Fibroblast of lung (primary cell): ENCODE measurements around the gene PIP4K2A. TPM values are rescaled to one million over a fixed set of nuclear protein-coding genes. Genes with fewer than 3 reads are reported as not detected.
"Not testable (repeated sequence)": the region's sequence is repeated elsewhere in the genome, so short reads cannot be mapped to it uniquely, and the experiment has no call there.

ENCODE experiments used
- DNase-seq, 2 donors: peaks; one replicate each; pipeline versions ENCODE4 v3.0.0 to v3.0.0-alpha.2; 2010; ENCODE audit warnings: low read depth in 2 of 2
- H2AFZ ChIP-seq: 2 replicates; pipeline ENCODE4 v1.5.1; 2012; ENCODE audit warnings: low read length, control low read depth, inconsistent platforms
- H3K27ac ChIP-seq: 2 replicates; pipeline ENCODE4 v1.5.1; 2011; ENCODE audit warnings: low read length, control low read depth; ENCODE audit not compliant: insufficient read depth
- H3K27me3 ChIP-seq: 2 replicates; pipeline ENCODE4 v1.5.1; 2011; ENCODE audit warnings: mild to moderate bottlenecking, low read length; ENCODE audit not compliant: control insufficient read depth, insufficient read depth
- H3K36me3 ChIP-seq: 2 replicates; pipeline ENCODE4 v1.5.1; 2011; ENCODE audit warnings: low read length; ENCODE audit not compliant: control insufficient read depth, insufficient read depth
- H3K4me1 ChIP-seq: 2 replicates; pipeline ENCODE4 v1.5.1; 2011; ENCODE audit warnings: low read length; ENCODE audit not compliant: control insufficient read depth, insufficient read depth; ENCODE audit errors: extremely low read depth
- H3K4me2 ChIP-seq: 2 replicates; pipeline ENCODE4 v1.5.1; 2011; ENCODE audit warnings: low read length, control low read depth; ENCODE audit not compliant: insufficient read depth; ENCODE audit errors: extremely low read depth
- H3K4me3 ChIP-seq, 4 experiments: fragments of 200-600 bp in 1 of 4; sonication (generic) in 1 of 4; replicated peaks in 1 of 4; 2 replicates each; pipeline ENCODE4 v1.5.1; 2011 to 2016; ENCODE audit warnings: low read length in 4 of 4, low read depth in 3 of 4, mild to moderate bottlenecking in 3 of 4, control low read depth in 2 of 4, inconsistent platforms in 1 of 4, mixed read lengths in 1 of 4; ENCODE audit not compliant: insufficient read depth in 1 of 4; ENCODE audit errors: control extremely low read depth in 1 of 4
- H3K79me2 ChIP-seq: 2 replicates; pipeline ENCODE4 v1.5.1; 2012; ENCODE audit warnings: mild to moderate bottlenecking, low read length, inconsistent platforms; ENCODE audit not compliant: control insufficient read depth, insufficient read depth
- H3K9ac ChIP-seq: 2 replicates; pipeline ENCODE4 v1.5.1; 2011; ENCODE audit warnings: mild to moderate bottlenecking, low read length, control low read depth; ENCODE audit not compliant: insufficient read depth
- H3K9me3 ChIP-seq: 2 replicates; pipeline ENCODE4 v1.5.1; 2012; ENCODE audit warnings: low read depth, low read length; ENCODE audit not compliant: control insufficient read depth, insufficient read depth
- H4K20me1 ChIP-seq: 2 replicates; pipeline ENCODE4 v1.5.1; 2011; ENCODE audit warnings: low read length; ENCODE audit not compliant: control insufficient read depth, insufficient read depth; ENCODE audit errors: extremely low read depth
- EZH2 ChIP-seq: IDR thresholded peaks from 2 replicates; pipeline ENCODE4 v1.5.1; 2012; ENCODE audit warnings: low read length, control low read depth, mild to moderate bottlenecking; ENCODE audit errors: missing control alignments
- polyA plus RNA-seq, 2 donors: library from polyadenylated mRNA; depleted of rRNA in 1 of 2; stranded (reverse) in 1 of 2; unstranded in 1 of 2; fragments of >200 nt; gene quantifications; 2 replicates each; pipeline ENCODE4 v1.2.1, GENCODE V29; 2011 to 2012; ENCODE audit warnings: missing spikeins in 1 of 2
- total RNA-seq: library from RNA; depleted of rRNA; stranded (reverse); fragments of >200 nt; gene quantifications from 2 replicates; pipeline ENCODE4 v1.2.1, GENCODE V29; 2014
- TF ChIP-seq, protein P1 (sequence below), 2 donors: IDR thresholded peaks in 1 of 2; conservative IDR thresholded peaks in 1 of 2; 1 replicate in 1 of 2; 2 replicates in 1 of 2; pipeline ENCODE4 v1.5.1; 2011 to 2012; ENCODE audit warnings: low read length in 2 of 2, control low read depth in 1 of 2, inconsistent platforms in 1 of 2, low read depth in 1 of 2, mild to moderate bottlenecking in 1 of 2

PIP4K2A gene
- total and polyA plus RNA-seq, 2 donors (not counting 1 experiment from before 2014, with no cell fraction given): 28.5 to 40.0 TPM

DNA sequence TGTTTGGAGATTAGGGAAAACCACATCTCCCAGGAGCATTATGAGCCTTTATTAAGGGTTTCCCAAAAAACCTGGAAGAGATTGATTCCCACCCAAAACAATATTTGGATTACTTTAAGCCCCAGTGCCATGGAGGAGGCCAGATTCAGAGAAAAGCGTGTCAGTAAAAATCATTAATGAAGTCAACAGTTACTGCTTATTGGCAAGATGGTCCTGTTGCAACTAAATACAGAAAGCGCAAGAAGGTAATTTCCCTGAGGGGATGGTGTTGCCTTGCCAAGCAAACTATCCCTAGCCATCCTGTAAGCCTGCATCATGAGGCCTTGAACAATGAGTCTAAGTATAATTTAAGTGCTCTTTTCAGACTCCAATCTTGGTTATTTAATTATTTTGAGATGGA lies 212.5 kb downstream of the PIP4K2A start:
- no peak for DNase-seq
- Histone ChIP-seq H3K27ac (no peak overlapping the region), H3K36me3 (no peaks in the 10 kb centered on the region), H2AFZ (no peak overlapping the region), H3K4me1 (no peaks in the 10 kb centered on the region), H3K27me3 (peaks cover 7% of the 10 kb centered on the region), H3K9ac (no peak overlapping the region), H3K79me2 (no peaks in the 10 kb centered on the region), H3K9me3 (no peaks in the 10 kb centered on the region), H3K4me2 (no peak overlapping the region), H4K20me1 (no peaks in the 10 kb centered on the region), H3K4me3 (no peak overlapping the region)
- TF ChIP-seq, protein P1, sequence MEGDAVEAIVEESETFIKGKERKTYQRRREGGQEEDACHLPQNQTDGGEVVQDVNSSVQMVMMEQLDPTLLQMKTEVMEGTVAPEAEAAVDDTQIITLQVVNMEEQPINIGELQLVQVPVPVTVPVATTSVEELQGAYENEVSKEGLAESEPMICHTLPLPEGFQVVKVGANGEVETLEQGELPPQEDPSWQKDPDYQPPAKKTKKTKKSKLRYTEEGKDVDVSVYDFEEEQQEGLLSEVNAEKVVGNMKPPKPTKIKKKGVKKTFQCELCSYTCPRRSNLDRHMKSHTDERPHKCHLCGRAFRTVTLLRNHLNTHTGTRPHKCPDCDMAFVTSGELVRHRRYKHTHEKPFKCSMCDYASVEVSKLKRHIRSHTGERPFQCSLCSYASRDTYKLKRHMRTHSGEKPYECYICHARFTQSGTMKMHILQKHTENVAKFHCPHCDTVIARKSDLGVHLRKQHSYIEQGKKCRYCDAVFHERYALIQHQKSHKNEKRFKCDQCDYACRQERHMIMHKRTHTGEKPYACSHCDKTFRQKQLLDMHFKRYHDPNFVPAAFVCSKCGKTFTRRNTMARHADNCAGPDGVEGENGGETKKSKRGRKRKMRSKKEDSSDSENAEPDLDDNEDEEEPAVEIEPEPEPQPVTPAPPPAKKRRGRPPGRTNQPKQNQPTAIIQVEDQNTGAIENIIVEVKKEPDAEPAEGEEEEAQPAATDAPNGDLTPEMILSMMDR (conservative IDR thresholded peaks at IDR 0.05 in 1 of 2, IDR thresholded peaks at IDR 0.05 in 1 of 2; ENCODE audit: low read depth in 1 of 2, low read length in 2 of 2): no peak
- TF ChIP-seq EZH2: no peak

DNA sequence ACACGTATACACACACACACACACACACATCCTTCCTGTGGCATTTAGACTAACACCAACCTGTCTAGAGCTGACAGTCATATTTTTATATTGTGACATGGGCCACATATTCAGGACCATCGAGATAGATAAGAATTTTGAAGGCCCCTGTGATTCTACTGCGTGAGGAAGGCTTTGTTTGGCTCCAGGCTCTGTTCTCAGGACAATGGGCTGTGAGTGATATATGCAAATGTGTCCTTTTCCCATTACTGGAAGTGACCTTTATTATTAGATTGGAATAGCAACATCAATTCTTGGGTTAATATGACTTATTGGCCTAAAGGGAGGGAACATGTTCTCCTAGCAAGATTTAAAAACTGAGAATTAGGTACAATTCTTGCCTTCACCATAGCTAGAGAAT lies 213.0 kb downstream of the PIP4K2A start:
- H3K27me3 ChIP-seq: peaks cover 7% of the 10 kb centered on the region
- H3K36me3 ChIP-seq: no peaks in the 10 kb centered on the region
- no peaks in the 10 kb centered on the region for H3K79me2 ChIP-seq
- DNase-seq: no peak
- H3K4me1 ChIP-seq: no peaks in the 10 kb centered on the region
- no peak overlapping the region for H2AFZ ChIP-seq
- no peak overlapping the region for H3K27ac ChIP-seq
- TF ChIP-seq, protein P1 (conservative IDR thresholded peaks at IDR 0.05 in 1 of 2, IDR thresholded peaks at IDR 0.05 in 1 of 2; ENCODE audit: low read depth in 1 of 2, low read length in 2 of 2): no peak
- no peak for TF ChIP-seq EZH2
- no peak overlapping the region for H3K9ac ChIP-seq
- H3K4me3 ChIP-seq: no peak overlapping the region
- H3K9me3 ChIP-seq: no peaks in the 10 kb centered on the region
- H3K4me2 ChIP-seq: no peak overlapping the region
- no peaks in the 10 kb centered on the region for H4K20me1 ChIP-seq

DNA sequence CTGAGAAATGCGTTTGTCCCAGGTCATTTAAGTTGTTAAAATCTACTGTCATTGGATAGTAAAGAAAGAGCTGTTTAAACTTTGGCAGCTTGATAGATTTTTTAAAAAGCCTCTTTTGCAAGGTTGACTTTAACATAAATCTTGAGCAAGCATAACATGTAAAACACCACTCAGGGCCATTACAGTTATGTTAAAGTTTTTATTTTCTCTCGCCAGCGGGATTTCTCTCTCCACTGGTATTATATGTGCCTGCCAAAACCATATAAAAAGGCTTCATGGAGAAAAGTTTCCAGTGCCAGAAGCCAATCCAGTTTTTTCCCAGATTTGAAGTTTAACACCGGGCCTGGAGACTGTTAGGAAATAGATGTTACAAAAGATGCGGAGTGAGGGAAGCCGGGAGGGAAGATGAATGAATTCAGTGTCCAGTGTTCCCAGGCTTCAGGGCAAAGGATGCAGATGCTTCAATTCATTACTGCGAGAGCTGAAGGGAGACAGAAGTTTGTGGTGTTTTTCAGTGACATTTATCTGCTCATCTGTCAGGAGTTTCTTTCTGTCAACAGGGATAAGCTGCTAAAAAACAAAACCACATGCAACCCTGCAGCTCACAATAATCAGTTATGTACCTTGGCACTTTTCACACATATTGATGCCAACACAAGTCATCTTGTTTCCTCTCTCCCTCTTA lies 213.6 kb downstream of the PIP4K2A start:
- H3K4me3 ChIP-seq: no peak overlapping the region
- no peaks in the 10 kb centered on the region for H4K20me1 ChIP-seq
- no peak overlapping the region for H3K27ac ChIP-seq
- H3K4me1 ChIP-seq: no peaks in the 10 kb centered on the region
- H3K9ac ChIP-seq: no peak overlapping the region
- H3K4me2 ChIP-seq: no peak overlapping the region
- peak in 1 of 2 donors; percentile 31 for DNase-seq
- peaks cover 7% of the 10 kb centered on the region for H3K27me3 ChIP-seq
- no peaks in the 10 kb centered on the region for H3K79me2 ChIP-seq
- no peaks in the 10 kb centered on the region for H3K9me3 ChIP-seq
- TF ChIP-seq EZH2: no peak
- TF ChIP-seq, protein P1 (conservative IDR thresholded peaks at IDR 0.05 in 1 of 2, IDR thresholded peaks at IDR 0.05 in 1 of 2; ENCODE audit: low read depth in 1 of 2, low read length in 2 of 2): no peak
- no peaks in the 10 kb centered on the region for H3K36me3 ChIP-seq
- H2AFZ ChIP-seq: no peak overlapping the region

DNA sequence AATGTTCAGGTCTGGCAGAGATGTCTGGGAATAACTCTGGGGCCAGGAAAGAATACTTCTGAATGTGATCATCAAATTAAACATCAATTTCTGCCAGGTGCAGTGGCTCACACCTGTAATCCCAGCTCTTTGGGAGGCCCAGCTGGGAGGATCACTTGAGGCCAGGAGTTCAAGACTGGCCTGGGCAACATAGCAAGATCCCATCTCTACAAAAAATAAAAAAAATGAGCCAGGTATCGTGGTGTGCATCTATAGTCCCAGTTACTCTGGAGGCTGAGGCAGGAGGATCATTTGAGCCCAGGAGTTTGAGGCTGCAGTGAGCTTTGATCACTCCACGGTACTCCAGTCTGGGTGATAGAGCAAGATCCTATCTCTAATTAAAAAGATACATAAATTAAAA lies 214.4 kb downstream of the PIP4K2A start:
- not testable (repeated sequence) for H3K4me1 ChIP-seq, H3K9me3 ChIP-seq, H3K4me3 ChIP-seq, DNase-seq, H3K27ac ChIP-seq, H4K20me1 ChIP-seq, H2AFZ ChIP-seq, H3K79me2 ChIP-seq, H3K9ac ChIP-seq, H3K36me3 ChIP-seq, H3K4me2 ChIP-seq
- peaks cover 11% of the 10 kb centered on the region for H3K27me3 ChIP-seq
